Fibroblast of peridontal ligament (primary cell): Measurements from ENCODE around the gene THOP1.
"Not testable (repeated sequence)": the region's sequence is repeated elsewhere in the genome, so short reads cannot be mapped to it uniquely, and the experiment has no call there.

Experiments
- DNase-seq: peaks from one replicate; pipeline ENCODE4 v3.0.0-alpha.2; 2010; ENCODE audit errors: extremely low read depth

Gene THOP1

GRCh38 chr19:2817237-2817829, 32.0 kb downstream of the THOP1 start:
- DNase-seq = not testable (repeated sequence)

GRCh38 chr19:2819540-2820111, 34.3 kb downstream of the THOP1 start, which contains the start of gene ZNF554:
ZNF554 (plus strand) TSS chr19:2819868; CDS start chr19:2820072, 204 bp downstream.
- peak; percentile 93 for DNase-seq

- DNase-seq = no peak
Observed at GRCh38 chr19:2820112-2820702, 34.9 kb downstream of the THOP1 start.

- DNase-seq = no peak
Observed at GRCh38 chr19:2822846-2823245, 37.5 kb downstream of the THOP1 start.

GRCh38 chr19:2823646-2824045, 38.3 kb downstream of the THOP1 start:
- DNase-seq = no peak

GRCh38 chr19:2824129-2824528, 38.8 kb downstream of the THOP1 start:
- no peak for DNase-seq

- no peak for DNase-seq
Observed at GRCh38 chr19:2827022-2827421, 41.7 kb downstream of the THOP1 start.

GRCh38 chr19:2827840-2828489, 42.7 kb downstream of the THOP1 start:
- DNase-seq = no peak

GRCh38 chr19:2834294-2834871, 49.1 kb downstream of the THOP1 start:
- no peak for DNase-seq

GRCh38 chr19:2837430-2837829, 52.1 kb downstream of the THOP1 start:
- no peak for DNase-seq

GRCh38 chr19:2840794-2841791, 55.8 kb downstream of the THOP1 start, which contains the start of gene ZNF555:
ZNF555 (plus strand) TSS chr19:2841475; CDS start chr19:2841573, 98 bp downstream.
- DNase-seq = peak; percentile 99

GRCh38 chr19:2841855-2842574, 56.7 kb downstream of the THOP1 start:
- no peak for DNase-seq

GRCh38 chr19:2845107-2845506, 59.8 kb downstream of the THOP1 start:
- no peak for DNase-seq

- no peak for DNase-seq
Observed at GRCh38 chr19:2846180-2846894, 61.0 kb downstream of the THOP1 start.

GRCh38 chr19:2847507-2847906, 62.2 kb downstream of the THOP1 start:
- DNase-seq = no peak

- DNase-seq = peak; percentile 35
Observed at GRCh38 chr19:2848616-2849015, 63.3 kb downstream of the THOP1 start.

GRCh38 chr19:2850256-2850925, 65.1 kb downstream of the THOP1 start:
- DNase-seq = no peak

- DNase-seq = no peak
Observed at GRCh38 chr19:2852598-2852997, 67.3 kb downstream of the THOP1 start.

- DNase-seq = no peak
Observed at GRCh38 chr19:2853015-2853606, 67.8 kb downstream of the THOP1 start.
